ENCODE data around the gene GFM2.
"Not testable (repeated sequence)": the region's sequence is repeated elsewhere in the genome, so short reads cannot be mapped to it uniquely, and the experiment has no call there.

Gene GFM2
- long read RNA-seq, donor 1, transcript GFM2-201 (21 exons, 3,249 nt), result major isoform, 6 of 839 reads
- long read RNA-seq, donor 1, partial matches to known transcripts, result 493 of 839 reads
- long read RNA-seq, donor 1, other reads (novel, unspliced or antisense), result 340 of 839 reads
- long read RNA-seq, donor 2, partial matches to known transcripts, result 197 of 199 reads
- long read RNA-seq, donor 2, other reads (novel, unspliced or antisense), result 0 of 199 reads
- long read RNA-seq, donor 3, partial matches to known transcripts, result 0 of 3 reads
- long read RNA-seq, donor 3, other reads (novel, unspliced or antisense), result 0 of 3 reads
- long read RNA-seq, donor 4, partial matches to known transcripts, result 520 of 675 reads
- long read RNA-seq, donor 4, other reads (novel, unspliced or antisense), result 150 of 675 reads
- long read RNA-seq, donor 5, transcript GFM2-201 (21 exons, 3,249 nt), result major isoform, 6 of 548 reads
- long read RNA-seq, donor 5, partial matches to known transcripts, result 530 of 548 reads
- long read RNA-seq, donor 5, other reads (novel, unspliced or antisense), result 12 of 548 reads
- long read RNA-seq, donor 6, partial matches to known transcripts, result 478 of 645 reads
- long read RNA-seq, donor 6, other reads (novel, unspliced or antisense), result 165 of 645 reads
- long read RNA-seq, donor 7, partial matches to known transcripts, result 1,253 of 1,258 reads
- long read RNA-seq, donor 7, other reads (novel, unspliced or antisense), result 0 of 1,258 reads
- long read RNA-seq, donor 8, partial matches to known transcripts, result 300 of 391 reads
- long read RNA-seq, donor 8, other reads (novel, unspliced or antisense), result 86 of 391 reads

- peak; percentile 91 for DNase-seq
Observed at GRCh38 chr5:74766849-74767578, at the start of gene GFM2, which contains the start of gene NSA2. Gene GFM2, minus strand, starts transcription at chr5:74767117. Its CDS starts 3,375 bp downstream, at chr5:74763742. Gene NSA2, plus strand, starts transcription at chr5:74767249. Its CDS starts 112 bp downstream, at chr5:74767361.

- no peak for DNase-seq
Observed at GRCh38 chr5:74810915-74811314, 44.0 kb upstream of the GFM2 start.

GRCh38 chr5:74801941-74802340 is 35.0 kb upstream of the GFM2 start:
- DNase-seq, result no peak

GRCh38 chr5:74801197-74801596 is 34.3 kb upstream of the GFM2 start:
- no peak for DNase-seq

- DNase-seq, result no peak
Observed at GRCh38 chr5:74798977-74799911, 32.3 kb upstream of the GFM2 start.

GRCh38 chr5:74791669-74792068 is 24.8 kb upstream of the GFM2 start:
- DNase-seq, result not testable (repeated sequence)

GRCh38 chr5:74787424-74787823 is 20.5 kb upstream of the GFM2 start:
- no peak for DNase-seq

- DNase-seq, result no peak
Observed at GRCh38 chr5:74786851-74787250, 19.9 kb upstream of the GFM2 start.

- DNase-seq, result no peak
Observed at GRCh38 chr5:74778609-74779008, 11.7 kb upstream of the GFM2 start.

- DNase-seq, result no peak
Observed at GRCh38 chr5:74772359-74772758, 5.4 kb upstream of the GFM2 start.

- no peak for DNase-seq
Observed at GRCh38 chr5:74767579-74767913, 629 bp upstream of the GFM2 start.

- no peak for DNase-seq
Observed at GRCh38 chr5:74766418-74766848, 484 bp downstream of the GFM2 start.

- no peak for DNase-seq
Observed at GRCh38 chr5:74765929-74766328, 988 bp downstream of the GFM2 start.

- no peak for DNase-seq
Observed at GRCh38 chr5:74765201-74765600, 1.7 kb downstream of the GFM2 start.

GRCh38 chr5:74763504-74763903 is 3.4 kb downstream of the GFM2 start:
- DNase-seq, result no peak

GRCh38 chr5:74762599-74762998 is 4.3 kb downstream of the GFM2 start:
- DNase-seq, result no peak

GRCh38 chr5:74761241-74761640 is 5.7 kb downstream of the GFM2 start:
- DNase-seq, result no peak

GRCh38 chr5:74748742-74749141 is 18.2 kb downstream of the GFM2 start:
- not testable (repeated sequence) for DNase-seq

- no peak for DNase-seq
Observed at GRCh38 chr5:74738406-74738805, 28.5 kb downstream of the GFM2 start.

- no peak for DNase-seq
Observed at GRCh38 chr5:74736759-74737158, 30.2 kb downstream of the GFM2 start.

GRCh38 chr5:74725331-74725730 is 41.6 kb downstream of the GFM2 start:
- no peak for DNase-seq

- DNase-seq, result no peak
Observed at GRCh38 chr5:74722271-74722670, 44.6 kb downstream of the GFM2 start.

Measured in right kidney (tissue), 9 donors.